HEK293T (cell line): Measurements from ENCODE around the gene RTL3.

Experiments
- ARNT ChIP-seq: fragments of 450-650 bp; IDR thresholded peaks from 2 replicates; pipeline ENCODE4 v1.6.1; 2017; ENCODE audit warnings: mild to moderate bottlenecking
- CTBP1 ChIP-seq: fragments of 450-650 bp; IDR thresholded peaks from 2 replicates; pipeline ENCODE4 v1.6.1; 2016; ENCODE audit warnings: borderline replicate concordance
- FOXA1 ChIP-seq: fragments of 450-650 bp; IDR thresholded peaks from 2 replicates; pipeline ENCODE4 v1.6.1; 2016; ENCODE audit warnings: mild to moderate bottlenecking
- FOXK2 ChIP-seq: fragments of 450-650 bp; IDR thresholded peaks from 2 replicates; pipeline ENCODE4 v1.6.1; 2016; ENCODE audit warnings: mild to moderate bottlenecking
- FOXM1 ChIP-seq: fragments of 450-650 bp; IDR thresholded peaks from 2 replicates; pipeline ENCODE4 v1.6.1; 2017; ENCODE audit warnings: mild to moderate bottlenecking, borderline replicate concordance
- SP1 ChIP-seq: fragments of 450-650 bp; IDR thresholded peaks from 2 replicates; pipeline ENCODE4 v1.6.1; 2017
- TARDBP ChIP-seq: fragments of 450-650 bp; IDR thresholded peaks from 2 replicates; pipeline ENCODE4 v1.6.1; 2016

DNA sequence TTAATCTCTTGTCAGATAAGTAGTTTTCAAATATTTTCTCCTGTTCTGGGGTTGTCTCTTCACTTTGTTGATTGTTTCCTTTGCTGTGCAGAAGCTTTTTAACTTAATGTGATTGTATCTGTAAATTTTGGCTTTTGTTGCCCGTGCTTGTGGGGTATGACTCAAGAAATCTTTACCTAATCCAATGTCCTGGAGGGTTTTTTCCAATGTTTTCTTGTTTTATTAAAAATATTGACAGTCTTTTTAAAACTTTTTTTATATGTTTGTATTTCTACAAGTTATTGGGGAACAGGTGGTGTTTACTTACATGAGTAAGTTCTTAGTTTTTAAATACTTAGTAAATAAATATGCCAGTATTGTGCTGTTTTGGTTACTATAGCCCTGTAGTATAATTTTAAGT lies 44.9 kb downstream of the RTL3 start:
- TF ChIP-seq FOXM1, result no peak
- no peak for TF ChIP-seq ARNT
- TF ChIP-seq CTBP1, result no peak
- no peak for TF ChIP-seq FOXA1
- TF ChIP-seq TARDBP, result no peak
- no peak for TF ChIP-seq SP1
- TF ChIP-seq FOXK2, result no peak
